ENCODE measurements around the gene KPNA1. TPM values are rescaled to one million over a fixed set of nuclear protein-coding genes. Genes with fewer than 3 reads are reported as not detected.
"Not testable (repeated sequence)": the region's sequence is repeated elsewhere in the genome, so short reads cannot be mapped to it uniquely, and the experiment has no call there.

Gene KPNA1
- total RNA-seq, 2 experiments from 2014 or later, result 43.4 to 46.0 TPM

GRCh38 chr3:122469659-122470058, 45.1 kb downstream of the KPNA1 start:
- peaks cover 56% of the 10 kb centered on the region for H3K4me1 Mint-ChIP-seq (ENCODE audit: low read depth)
- no peaks in the 10 kb centered on the region for H3K9me3 Mint-ChIP-seq
- CTCF ChIA-PET, result no interaction called here
- POLR2A ChIA-PET, result no interaction called here
- intact Hi-C loops (cut with micrococcal nuclease), result no loop called here
- H3K27me3 Mint-ChIP-seq, result no peaks in the 10 kb centered on the region
- peaks cover 15% of the 10 kb centered on the region for H3K36me3 Mint-ChIP-seq
- DNase-seq, result no peak
- no peak overlapping the region for H3K4me3 Mint-ChIP-seq
- no peak overlapping the region for H3K27ac Mint-ChIP-seq

DNA sequence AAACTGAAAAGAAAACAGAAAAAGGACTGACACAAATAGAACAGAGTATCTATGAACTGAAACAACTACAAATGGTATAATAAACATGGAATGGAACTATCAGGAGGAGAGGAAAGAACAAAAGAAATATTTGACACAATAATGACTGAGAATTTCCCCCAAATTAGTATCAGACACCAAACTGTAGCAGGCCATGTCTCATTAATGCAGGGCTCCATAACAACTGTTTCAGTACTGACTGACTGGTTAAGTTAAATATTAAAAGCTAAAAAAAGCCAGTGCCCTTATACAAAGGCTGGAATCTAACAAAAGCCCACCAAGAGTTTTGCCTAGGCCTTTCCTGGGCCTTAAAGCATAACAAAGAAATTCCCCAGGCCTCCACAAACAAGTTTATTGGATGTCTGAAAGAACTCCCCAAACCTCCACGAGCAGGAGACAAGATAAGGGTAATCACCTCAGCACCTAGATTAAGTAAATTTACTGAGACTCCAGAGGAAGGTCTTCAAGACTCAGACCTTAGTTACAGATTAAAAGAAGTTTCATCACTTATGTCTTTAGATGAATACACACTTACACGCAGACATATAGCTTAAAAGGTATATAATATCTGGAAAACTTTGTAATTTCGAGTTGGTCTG, 45.7 kb downstream of the KPNA1 start:
- no peak overlapping the region for H3K4me3 Mint-ChIP-seq
- ChIA-PET CTCF (interaction anchor here (1.5 kb wide), 1 partner anchor 13 kb away, joined by 3 read pairs; no protein-coding TSS in a partner anchor), POLR2A (no interaction called here)
- no peak overlapping the region for H3K27ac Mint-ChIP-seq
- DNase-seq, result no peak
- peaks cover 13% of the 10 kb centered on the region for H3K36me3 Mint-ChIP-seq
- no peaks in the 10 kb centered on the region for H3K27me3 Mint-ChIP-seq
- H3K4me1 Mint-ChIP-seq (ENCODE audit: low read depth), result peaks cover 51% of the 10 kb centered on the region
- intact Hi-C loops (cut with micrococcal nuclease), result no loop called here
- no peaks in the 10 kb centered on the region for H3K9me3 Mint-ChIP-seq

- ChIA-PET CTCF (no interaction called here), POLR2A (no interaction called here)
- Mint-ChIP-seq H3K9me3 (no peaks in the 10 kb centered on the region), H3K4me3 (no peak overlapping the region), H3K27me3 (no peaks in the 10 kb centered on the region), H3K36me3 (peaks cover 25% of the 10 kb centered on the region), H3K4me1 (ENCODE audit: low read depth) (peaks cover 35% of the 10 kb centered on the region), H3K27ac (no peak overlapping the region)
- DNase-seq, result no peak
- intact Hi-C loops (cut with micrococcal nuclease), result no loop called here
These were observed 48.0 kb downstream of the KPNA1 start for GRCh38 chr3:122466701-122467240.

DNA sequence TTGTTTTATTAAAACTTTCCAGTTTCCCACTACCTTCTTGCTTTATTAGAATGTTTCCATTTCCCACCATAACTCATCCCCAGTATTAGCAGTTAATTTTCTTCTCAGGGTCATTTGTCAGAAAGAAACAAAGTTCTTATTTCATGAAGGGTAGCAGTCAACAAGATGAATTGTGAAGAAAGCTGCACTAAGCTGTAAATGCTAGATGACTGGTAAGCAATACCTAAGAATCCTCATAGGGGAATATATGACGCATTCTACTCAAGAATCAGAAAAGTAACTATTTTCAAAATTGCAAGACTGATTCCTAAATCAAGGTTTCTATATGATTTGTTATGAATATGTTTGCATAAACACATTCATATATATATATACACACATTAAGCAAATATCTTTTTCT, 50.1 kb downstream of the KPNA1 start:
- Mint-ChIP-seq H3K4me1 (ENCODE audit: low read depth) (peaks cover 27% of the 10 kb centered on the region), H3K36me3 (peaks cover 31% of the 10 kb centered on the region), H3K27me3 (no peaks in the 10 kb centered on the region), H3K4me3 (no peak overlapping the region), H3K9me3 (no peaks in the 10 kb centered on the region), H3K27ac (peak overlapping the region; percentile 4)
- CTCF ChIA-PET, result no interaction called here
- intact Hi-C loops (cut with micrococcal nuclease), result loop anchor here (1.0 kb wide), 1 partner anchor 19 kb away; no protein-coding TSS in a partner anchor
- POLR2A ChIA-PET, result interaction anchor here (0.8 kb wide), 1 partner anchor 50 kb away, joined by 3 read pairs; the partner anchor contains the start of gene KPNA1
- DNase-seq, result no peak

GRCh38 chr3:122462406-122462805, 52.3 kb downstream of the KPNA1 start:
- H3K27ac Mint-ChIP-seq, result no peak overlapping the region
- intact Hi-C loops (cut with micrococcal nuclease), result no loop called here
- POLR2A ChIA-PET, result interaction anchor here (0.6 kb wide), 1 partner anchor 209 kb away, joined by 3 read pairs; no protein-coding TSS in a partner anchor

GRCh38 chr3:122461806-122462205, 52.9 kb downstream of the KPNA1 start:
- no peaks in the 10 kb centered on the region for H3K27me3 Mint-ChIP-seq
- peaks cover 8% of the 10 kb centered on the region for H3K4me1 Mint-ChIP-seq (ENCODE audit: low read depth)
- intact Hi-C loops (cut with micrococcal nuclease), result no loop called here
- peaks cover 30% of the 10 kb centered on the region for H3K36me3 Mint-ChIP-seq
- H3K9me3 Mint-ChIP-seq, result no peaks in the 10 kb centered on the region
- CTCF ChIA-PET, result no interaction called here
- no peak overlapping the region for H3K27ac Mint-ChIP-seq
- POLR2A ChIA-PET, result no interaction called here
- H3K4me3 Mint-ChIP-seq, result no peak overlapping the region
- DNase-seq, result no peak

More at GRCh38 chr3:122462406-122462805, 52.3 kb downstream of the KPNA1 start:
- Mint-ChIP-seq H3K9me3 (no peaks in the 10 kb centered on the region), H3K36me3 (peaks cover 34% of the 10 kb centered on the region), H3K4me1 (ENCODE audit: low read depth) (peaks cover 8% of the 10 kb centered on the region), H3K27me3 (no peaks in the 10 kb centered on the region), H3K4me3 (no peak overlapping the region)
- CTCF ChIA-PET, result interaction anchor here (0.7 kb wide), 1 partner anchor 581 kb away, joined by 3 read pairs; no protein-coding TSS in a partner anchor
- DNase-seq, result no peak

DNA sequence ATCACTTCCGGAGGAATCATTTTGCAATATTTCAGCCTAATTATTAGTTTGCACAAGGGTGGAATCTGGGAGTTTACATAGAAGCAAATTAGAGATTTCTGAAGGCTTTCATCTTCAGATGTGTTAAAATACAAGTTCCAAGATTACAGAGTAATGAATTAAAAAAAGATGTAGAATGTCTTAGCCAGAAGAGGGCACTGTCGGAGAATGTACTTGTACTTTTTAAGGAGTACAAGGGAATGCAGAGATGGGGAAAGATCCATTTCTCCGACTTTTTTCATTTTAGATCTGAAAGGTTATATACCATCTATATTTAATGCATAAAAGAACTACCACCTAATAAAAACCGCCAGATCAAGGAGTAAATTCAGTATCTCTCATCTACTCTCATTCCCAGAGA, 55.7 kb downstream of the KPNA1 start:
- no peak for DNase-seq
- ChIA-PET POLR2A (no interaction called here), CTCF (interaction anchor here (0.6 to 2.7 kb wide), 6 partner anchors 27 to 618 kb away, joined by 3 to 13 read pairs (median 4); no protein-coding TSS in a partner anchor)
- intact Hi-C loops (cut with micrococcal nuclease), result loop anchor here (2.0 to 5.0 kb wide), 2 partner anchors 76 to 223 kb away; partner anchors contain the start of gene PARP14
- Mint-ChIP-seq H3K9me3 (no peaks in the 10 kb centered on the region), H3K27ac (no peak overlapping the region), H3K4me1 (ENCODE audit: low read depth) (peaks cover 6% of the 10 kb centered on the region), H3K36me3 (peaks cover 32% of the 10 kb centered on the region), H3K27me3 (no peaks in the 10 kb centered on the region), H3K4me3 (no peak overlapping the region)

DNA sequence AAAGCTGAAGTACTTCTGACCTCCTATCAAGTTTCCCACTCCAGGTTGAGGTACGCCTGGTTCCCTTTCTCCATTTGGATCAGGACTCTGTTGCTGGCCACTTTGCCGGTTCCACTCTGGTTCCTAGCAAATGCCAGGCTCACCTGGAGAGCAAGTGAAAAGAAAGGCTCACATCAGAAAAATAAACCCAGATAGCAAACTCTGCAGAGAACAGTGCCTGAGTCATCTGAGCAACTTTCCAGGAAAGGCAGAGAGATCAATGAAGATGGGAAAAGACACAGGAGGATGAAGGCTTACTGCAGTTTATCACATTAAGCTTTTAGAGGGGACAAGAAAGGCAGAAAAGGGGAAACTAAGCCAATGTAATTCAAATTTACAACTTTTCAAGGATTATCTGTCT, 57.0 kb downstream of the KPNA1 start:
- no peak overlapping the region for H3K4me3 Mint-ChIP-seq
- peaks cover 6% of the 10 kb centered on the region for H3K4me1 Mint-ChIP-seq (ENCODE audit: low read depth)
- no peak for DNase-seq
- H3K27me3 Mint-ChIP-seq, result no peaks in the 10 kb centered on the region
- ChIA-PET CTCF (interaction anchor here (1.2 to 2.7 kb wide), 4 partner anchors 60 to 221 kb away, joined by 3 to 13 read pairs (median 4); no protein-coding TSS in a partner anchor), POLR2A (no interaction called here)
- H3K27ac Mint-ChIP-seq, result no peak overlapping the region
- H3K9me3 Mint-ChIP-seq, result no peaks in the 10 kb centered on the region
- peaks cover 32% of the 10 kb centered on the region for H3K36me3 Mint-ChIP-seq
- intact Hi-C loops (cut with micrococcal nuclease), result loop anchor here (2.0 to 5.0 kb wide), 2 partner anchors 77 to 225 kb away; partner anchors contain the start of gene PARP14

DNA sequence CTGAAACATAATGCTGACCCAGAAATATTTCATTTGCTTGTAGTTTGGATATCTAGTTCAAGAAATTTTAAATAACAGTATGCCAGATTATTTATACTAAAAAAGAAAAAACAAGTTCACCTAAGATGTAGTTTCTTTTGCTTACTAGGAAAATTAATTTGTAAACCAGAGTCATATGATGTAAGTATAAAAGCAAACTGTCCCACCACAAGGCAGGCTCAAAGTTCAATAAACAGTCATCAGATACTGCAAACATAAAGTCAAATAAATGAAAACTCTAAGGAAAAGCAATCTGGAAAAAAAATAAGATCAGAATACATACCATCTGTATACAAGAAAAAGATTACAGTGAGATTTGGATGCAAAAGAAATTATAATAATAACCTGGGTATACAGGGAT, 58.7 kb downstream of the KPNA1 start:
- CTCF ChIA-PET, result interaction anchor here (0.7 kb wide), 1 partner anchor 228 kb away, joined by 3 read pairs; no protein-coding TSS in a partner anchor
- Mint-ChIP-seq H3K9me3 (no peaks in the 10 kb centered on the region), H3K4me3 (no peak overlapping the region), H3K36me3 (peaks cover 25% of the 10 kb centered on the region), H3K4me1 (ENCODE audit: low read depth) (no peaks in the 10 kb centered on the region), H3K27me3 (no peaks in the 10 kb centered on the region), H3K27ac (no peak overlapping the region)
- intact Hi-C loops (cut with micrococcal nuclease), result loop anchor here (5.0 kb wide), 1 partner anchor 226 kb away; the partner anchor contains the start of gene PARP14
- DNase-seq, result no peak
- POLR2A ChIA-PET, result no interaction called here

DNA sequence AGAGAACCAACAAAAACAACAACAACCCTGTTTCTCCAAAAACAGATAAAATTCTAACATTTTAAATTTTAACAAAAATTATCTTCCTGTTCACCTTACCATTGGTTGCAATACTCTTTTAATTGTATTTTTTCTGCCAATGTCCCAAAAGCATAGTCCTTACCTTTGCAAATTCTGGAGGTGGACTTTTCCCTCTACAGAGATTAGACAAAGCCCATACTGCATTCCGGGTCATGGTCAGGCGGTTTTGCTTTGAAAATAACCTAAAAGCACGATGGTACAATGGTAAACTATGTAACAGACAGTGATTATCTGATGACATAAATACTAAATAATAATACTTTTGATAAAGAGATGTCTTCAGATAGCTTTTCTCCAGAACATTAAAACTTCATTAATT, 63.4 kb downstream of the KPNA1 start:
- Mint-ChIP-seq H3K27ac (no peak overlapping the region), H3K4me3 (no peak overlapping the region), H3K27me3 (no peaks in the 10 kb centered on the region), H3K9me3 (peaks cover 4% of the 10 kb centered on the region), H3K36me3 (peaks cover 54% of the 10 kb centered on the region), H3K4me1 (ENCODE audit: low read depth) (peaks cover 2% of the 10 kb centered on the region)
- CTCF ChIA-PET, result no interaction called here
- POLR2A ChIA-PET, result no interaction called here
- no peak for DNase-seq
- intact Hi-C loops (cut with micrococcal nuclease), result no loop called here

GRCh38 chr3:122448218-122448617, 66.5 kb downstream of the KPNA1 start:
- H3K9me3 Mint-ChIP-seq; DNase-seq; POLR2A ChIA-PET; CTCF ChIA-PET; H3K4me3 Mint-ChIP-seq; intact Hi-C loops (cut with micrococcal nuclease); H3K27ac Mint-ChIP-seq; H3K4me1 Mint-ChIP-seq (ENCODE audit: low read depth); H3K27me3 Mint-ChIP-seq: not testable (repeated sequence)
- H3K36me3 Mint-ChIP-seq, result peaks cover 77% of the 10 kb centered on the region

DNA sequence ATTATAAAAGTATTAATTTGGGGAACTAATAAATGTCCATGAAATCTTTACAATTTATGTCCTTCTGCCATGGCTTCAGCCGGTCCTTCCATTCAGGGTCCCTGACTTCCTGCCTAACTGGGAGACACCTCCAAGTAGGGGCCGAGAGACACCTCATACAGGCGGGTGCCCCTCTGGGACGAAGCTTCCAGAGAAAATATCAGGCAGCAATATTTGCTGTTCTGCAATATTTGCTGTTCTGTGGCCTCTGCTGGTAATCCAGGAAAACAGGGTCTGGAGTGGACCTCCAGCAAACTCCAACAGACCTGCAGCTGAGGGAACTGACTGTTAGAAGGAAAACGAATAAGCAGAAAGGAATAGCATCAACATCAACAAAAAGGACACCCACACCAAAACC, 70.2 kb downstream of the KPNA1 start:
- H3K27ac Mint-ChIP-seq; DNase-seq; H3K27me3 Mint-ChIP-seq; intact Hi-C loops (cut with micrococcal nuclease); H3K4me3 Mint-ChIP-seq; H3K9me3 Mint-ChIP-seq; CTCF ChIA-PET; POLR2A ChIA-PET; H3K4me1 Mint-ChIP-seq (ENCODE audit: low read depth): not testable (repeated sequence)
- peaks cover 86% of the 10 kb centered on the region for H3K36me3 Mint-ChIP-seq
